Fibroblast of lung (primary cell): ENCODE results near the gene G6PC3.
"Not testable (repeated sequence)": the region's sequence is repeated elsewhere in the genome, so short reads cannot be mapped to it uniquely, and the experiment has no call there.

Source experiments
- CTCF ChIP-seq, 2 donors: IDR thresholded peaks in 1 of 2; conservative IDR thresholded peaks in 1 of 2; 1 replicate in 1 of 2; 2 replicates in 1 of 2; pipeline ENCODE4 v1.5.1; 2011 to 2012; ENCODE audit warnings: low read length in 2 of 2, control low read depth in 1 of 2, inconsistent platforms in 1 of 2, low read depth in 1 of 2, mild to moderate bottlenecking in 1 of 2
- EZH2 ChIP-seq: IDR thresholded peaks from 2 replicates; pipeline ENCODE4 v1.5.1; 2012; ENCODE audit warnings: low read length, control low read depth, mild to moderate bottlenecking; ENCODE audit errors: missing control alignments

- not testable (repeated sequence) for TF ChIP-seq CTCF (conservative IDR thresholded peaks at IDR 0.05 in 1 of 2, IDR thresholded peaks at IDR 0.05 in 1 of 2; ENCODE audit: low read depth in 1 of 2, low read length in 2 of 2); EZH2
Observed at GRCh38 chr17:44101858-44102257, 31.3 kb downstream of the G6PC3 start.
